ENCODE data around the gene TTC3. TPM values are rescaled to one million over a fixed set of nuclear protein-coding genes. Genes with fewer than 3 reads are reported as not detected.

The TTC3 gene
- total RNA-seq, 1 donor from 2014 or later: 223 TPM

DNA sequence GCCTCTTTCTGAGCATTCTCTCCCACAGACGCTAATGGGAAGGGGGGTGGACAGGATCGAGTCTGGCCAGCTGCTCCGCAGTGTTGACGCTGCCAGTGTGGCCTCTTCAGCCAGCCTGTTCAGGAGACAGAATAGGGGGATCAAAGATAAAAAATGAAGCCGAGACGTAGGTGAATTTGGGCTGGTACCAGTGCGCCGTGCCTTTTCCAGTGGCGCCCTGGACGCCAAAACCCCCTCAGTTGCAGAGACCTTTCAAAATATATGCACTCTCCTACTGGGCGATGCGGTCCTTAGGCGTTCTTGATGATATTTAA, 1.1 kb downstream of the TTC3 start:
- peak overlapping the region; percentile 98 for H3K9ac ChIP-seq (ENCODE audit: low read length)
- FAIRE-seq (no peak), DNase-seq (ENCODE audit: low read depth) (no peak)
- TF ChIP-seq, protein P1, sequence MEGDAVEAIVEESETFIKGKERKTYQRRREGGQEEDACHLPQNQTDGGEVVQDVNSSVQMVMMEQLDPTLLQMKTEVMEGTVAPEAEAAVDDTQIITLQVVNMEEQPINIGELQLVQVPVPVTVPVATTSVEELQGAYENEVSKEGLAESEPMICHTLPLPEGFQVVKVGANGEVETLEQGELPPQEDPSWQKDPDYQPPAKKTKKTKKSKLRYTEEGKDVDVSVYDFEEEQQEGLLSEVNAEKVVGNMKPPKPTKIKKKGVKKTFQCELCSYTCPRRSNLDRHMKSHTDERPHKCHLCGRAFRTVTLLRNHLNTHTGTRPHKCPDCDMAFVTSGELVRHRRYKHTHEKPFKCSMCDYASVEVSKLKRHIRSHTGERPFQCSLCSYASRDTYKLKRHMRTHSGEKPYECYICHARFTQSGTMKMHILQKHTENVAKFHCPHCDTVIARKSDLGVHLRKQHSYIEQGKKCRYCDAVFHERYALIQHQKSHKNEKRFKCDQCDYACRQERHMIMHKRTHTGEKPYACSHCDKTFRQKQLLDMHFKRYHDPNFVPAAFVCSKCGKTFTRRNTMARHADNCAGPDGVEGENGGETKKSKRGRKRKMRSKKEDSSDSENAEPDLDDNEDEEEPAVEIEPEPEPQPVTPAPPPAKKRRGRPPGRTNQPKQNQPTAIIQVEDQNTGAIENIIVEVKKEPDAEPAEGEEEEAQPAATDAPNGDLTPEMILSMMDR (IDR thresholded peaks at IDR 0.05; ENCODE audit: insufficient read depth, low read depth, low read length): no peak
- H3K9me3 ChIP-seq (ENCODE audit: insufficient read depth, low read depth, low read length): no peaks in the 10 kb centered on the region
- peak overlapping the region; percentile 95 for H3K4me3 ChIP-seq (ENCODE audit: insufficient read depth, low read depth, low read length)
- peaks cover 76% of the 10 kb centered on the region for H3K79me2 ChIP-seq (ENCODE audit: insufficient read depth, low read length)
- peak overlapping the region; percentile 82 for H2AFZ ChIP-seq (ENCODE audit: low read depth, low read length)
- H3K4me3 Mint-ChIP-seq (ENCODE audit: unreplicated experiment): peak overlapping the region; percentile 95
- H3K36me3 Mint-ChIP-seq (ENCODE audit: low read depth, unreplicated experiment): peaks cover 7% of the 10 kb centered on the region
- peak overlapping the region; percentile 76 for H3K27ac Mint-ChIP-seq (ENCODE audit: unreplicated experiment)
- H4K20me1 ChIP-seq (ENCODE audit: insufficient read depth, low read length): peaks cover 52% of the 10 kb centered on the region
- H3K27me3 ChIP-seq (ENCODE audit: insufficient read depth, low read length): no peaks in the 10 kb centered on the region
- peak overlapping the region; percentile 88 for H3K4me2 ChIP-seq (ENCODE audit: low read length)
- peaks cover 14% of the 10 kb centered on the region for H3K4me1 ChIP-seq (ENCODE audit: insufficient read depth, low read length)
- peak overlapping the region; percentile 94 for H3K27ac ChIP-seq (ENCODE audit: low read depth, low read length)
- H3K36me3 ChIP-seq (ENCODE audit: insufficient read depth, low read length): no peaks in the 10 kb centered on the region
- H3K4me1 Mint-ChIP-seq (ENCODE audit: low read depth, unreplicated experiment): peaks cover 17% of the 10 kb centered on the region
- no peaks in the 10 kb centered on the region for H3K27me3 Mint-ChIP-seq (ENCODE audit: low read depth, unreplicated experiment)
- no peaks in the 10 kb centered on the region for H3K9me3 Mint-ChIP-seq (ENCODE audit: unreplicated experiment)

DNA sequence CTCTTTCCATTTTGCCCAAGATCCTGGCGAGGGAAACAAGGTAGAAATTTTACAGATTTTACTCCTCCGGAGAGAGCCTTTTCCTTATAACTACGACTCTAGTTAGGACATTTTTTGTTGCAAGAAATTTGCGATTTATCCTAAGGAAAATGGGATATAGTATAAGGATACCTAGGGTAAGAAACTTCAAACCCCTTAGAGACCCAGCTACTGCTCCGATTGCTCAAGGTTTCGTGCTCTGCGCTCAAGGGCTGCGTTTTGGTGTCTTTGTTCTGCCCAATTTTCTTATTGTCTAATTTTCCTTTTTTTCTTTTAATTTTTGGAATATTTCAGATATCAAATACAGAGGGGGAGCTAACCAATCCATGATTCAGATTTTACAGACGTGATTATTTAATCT, 1.5 kb downstream of the TTC3 start:
- DNase-seq (ENCODE audit: low read depth): no peak
- Mint-ChIP-seq H3K9me3 (ENCODE audit: unreplicated experiment) (no peaks in the 10 kb centered on the region), H3K4me1 (ENCODE audit: low read depth, unreplicated experiment) (peaks cover 17% of the 10 kb centered on the region), H3K27me3 (ENCODE audit: low read depth, unreplicated experiment) (no peaks in the 10 kb centered on the region), H3K36me3 (ENCODE audit: low read depth, unreplicated experiment) (peaks cover 7% of the 10 kb centered on the region), H3K27ac (ENCODE audit: unreplicated experiment) (peak overlapping the region; percentile 76), H3K4me3 (ENCODE audit: unreplicated experiment) (peak overlapping the region; percentile 95)
- H3K9ac ChIP-seq (ENCODE audit: low read length): peak overlapping the region; percentile 98
- TF ChIP-seq EZH2 (IDR thresholded peaks at IDR 0.05; ENCODE audit: insufficient read depth, low read length): no peak
- TF ChIP-seq, protein P1 (IDR thresholded peaks at IDR 0.05; ENCODE audit: insufficient read depth, low read depth, low read length): no peak
- H2AFZ ChIP-seq (ENCODE audit: low read depth, low read length): no peak overlapping the region
- H3K4me1 ChIP-seq (ENCODE audit: insufficient read depth, low read length): peaks cover 14% of the 10 kb centered on the region
- no peaks in the 10 kb centered on the region for H3K36me3 ChIP-seq (ENCODE audit: insufficient read depth, low read length)
- H3K9me3 ChIP-seq (ENCODE audit: insufficient read depth, low read depth, low read length): no peaks in the 10 kb centered on the region
- H3K4me3 ChIP-seq (ENCODE audit: insufficient read depth, low read depth, low read length): peak overlapping the region; percentile 95
- peak overlapping the region; percentile 88 for H3K4me2 ChIP-seq (ENCODE audit: low read length)
- FAIRE-seq: no peak
- H3K79me2 ChIP-seq (ENCODE audit: insufficient read depth, low read length): peaks cover 80% of the 10 kb centered on the region
- H3K27me3 ChIP-seq (ENCODE audit: insufficient read depth, low read length): no peaks in the 10 kb centered on the region
- peak overlapping the region; percentile 94 for H3K27ac ChIP-seq (ENCODE audit: low read depth, low read length)
- H4K20me1 ChIP-seq (ENCODE audit: insufficient read depth, low read length): peaks cover 56% of the 10 kb centered on the region

DNA sequence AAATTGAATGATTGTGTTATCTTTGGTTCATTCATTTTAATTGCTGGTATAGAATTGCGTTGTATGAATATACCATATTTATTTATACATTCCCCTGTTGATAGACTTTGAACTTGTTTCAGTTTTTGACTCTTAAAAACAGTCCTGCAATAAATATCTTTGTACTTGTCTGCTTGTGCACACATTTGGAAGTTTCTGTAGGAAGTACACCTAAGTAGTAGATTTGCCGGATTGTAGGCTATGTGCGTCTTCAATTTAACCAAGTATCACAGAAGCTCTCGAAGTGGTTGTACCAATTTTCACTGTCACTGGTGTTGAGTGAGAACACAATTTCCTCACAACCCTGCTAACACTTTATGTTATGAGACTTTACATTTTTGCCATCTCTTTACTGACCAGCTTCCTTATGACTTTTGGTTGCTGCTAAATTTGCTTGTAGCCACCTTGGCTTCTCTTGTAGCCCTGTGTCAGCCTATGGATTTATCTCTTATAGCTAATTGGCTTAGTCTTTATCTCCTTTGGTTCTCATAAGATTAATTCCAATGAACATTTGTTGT, 2.2 kb downstream of the TTC3 start:
- Mint-ChIP-seq H3K9me3 (ENCODE audit: unreplicated experiment) (no peaks in the 10 kb centered on the region), H3K4me3 (ENCODE audit: unreplicated experiment) (peak overlapping the region; percentile 95), H3K4me1 (ENCODE audit: low read depth, unreplicated experiment) (peaks cover 20% of the 10 kb centered on the region), H3K27me3 (ENCODE audit: low read depth, unreplicated experiment) (no peaks in the 10 kb centered on the region), H3K36me3 (ENCODE audit: low read depth, unreplicated experiment) (peaks cover 7% of the 10 kb centered on the region), H3K27ac (ENCODE audit: unreplicated experiment) (no peak overlapping the region)
- TF ChIP-seq, protein P1 (IDR thresholded peaks at IDR 0.05; ENCODE audit: insufficient read depth, low read depth, low read length): no peak
- TF ChIP-seq EZH2 (IDR thresholded peaks at IDR 0.05; ENCODE audit: insufficient read depth, low read length): no peak
- Histone ChIP-seq H3K27me3 (ENCODE audit: insufficient read depth, low read length) (no peaks in the 10 kb centered on the region), H3K4me1 (ENCODE audit: insufficient read depth, low read length) (peaks cover 14% of the 10 kb centered on the region), H3K4me2 (ENCODE audit: low read length) (peak overlapping the region; percentile 88), H3K9me3 (ENCODE audit: insufficient read depth, low read depth, low read length) (no peaks in the 10 kb centered on the region), H3K9ac (ENCODE audit: low read length) (peak overlapping the region; percentile 98), H3K79me2 (ENCODE audit: insufficient read depth, low read length) (peaks cover 88% of the 10 kb centered on the region), H3K4me3 (ENCODE audit: insufficient read depth, low read depth, low read length) (no peak overlapping the region), H3K27ac (ENCODE audit: low read depth, low read length) (no peak overlapping the region), H4K20me1 (ENCODE audit: insufficient read depth, low read length) (peaks cover 63% of the 10 kb centered on the region), H2AFZ (ENCODE audit: low read depth, low read length) (no peak overlapping the region), H3K36me3 (ENCODE audit: insufficient read depth, low read length) (no peaks in the 10 kb centered on the region)
- DNase-seq (ENCODE audit: low read depth) (no peak), FAIRE-seq (no peak)
